OCI-LY3 (cell line): ENCODE data around the gene UBE2S.

Experiments used
- H2AFZ ChIP-seq: fragments of 200-600, 300-600 bp; shearing (Covaris generic); 2 replicates; pipeline ENCODE4 v1.6.0; 2014; ENCODE audit warnings: antibody characterized with exemption, low read depth, low read length
- H3K27ac ChIP-seq: fragments of 200-600, 300-600 bp; sonication (generic); 2 replicates; pipeline ENCODE4 v1.5.1; 2014; ENCODE audit warnings: mild to moderate bottlenecking, low read length, moderate library complexity, mixed read lengths
- H3K27me3 ChIP-seq: fragments of 200-600, 300-600 bp; sonication (generic); 2 replicates; pipeline ENCODE4 v1.6.1; 2014; ENCODE audit warnings: low read depth, low read length, mixed read lengths
- H3K36me3 ChIP-seq: fragments of 200-600, 300-600 bp; sonication (generic); replicated peaks from 2 replicates; pipeline ENCODE3; 2014; ENCODE audit warnings: low read depth, low read length, mixed read lengths
- H3K4me1 ChIP-seq: fragments of 300-600, 200-600 bp; sonication (generic); 2 replicates; pipeline ENCODE4 v1.6.1; 2014; ENCODE audit warnings: low read length, mixed read lengths
- H3K4me2 ChIP-seq: fragments of 200-600, 300-600 bp; sonication (generic); 2 replicates; pipeline ENCODE4 v1.6.1; 2014; ENCODE audit warnings: low read length, mixed read lengths
- H3K4me3 ChIP-seq: fragments of 300-600, 200-600 bp; sonication (generic); 2 replicates; pipeline ENCODE4 v1.5.1; 2014; ENCODE audit warnings: antibody characterized with exemption, mild to moderate bottlenecking, low read length, moderate library complexity
- H3K79me2 ChIP-seq: fragments of 300-600, 200-600 bp; shearing (Covaris generic); 2 replicates; pipeline ENCODE4 v1.6.1; 2014; ENCODE audit warnings: mild to moderate bottlenecking, low read length, mixed read lengths
- H3K9ac ChIP-seq: fragments of 300-600, 200-600 bp; shearing (Covaris generic); 2 replicates; pipeline ENCODE4 v1.6.0; 2014; ENCODE audit warnings: mild to moderate bottlenecking, low read length, moderate library complexity
- H3K9me3 ChIP-seq: fragments of 200-600, 300-600 bp; shearing (Covaris generic); 2 replicates; pipeline ENCODE4 v1.6.1; 2014; ENCODE audit warnings: low read length, mixed read lengths; ENCODE audit not compliant: insufficient read depth
- H4K20me1 ChIP-seq: fragments of 200-600, 300-600 bp; sonication (generic); 2 replicates; pipeline ENCODE4 v1.6.1; 2016; ENCODE audit warnings: low read length, mixed read lengths; ENCODE audit not compliant: insufficient read depth
- CTCF ChIP-seq: fragments of 200-600, 300-600 bp; sonication (generic); IDR thresholded peaks from 2 replicates; pipeline ENCODE4 v1.5.1; 2014; ENCODE audit warnings: antibody characterized with exemption, low read length, low read depth
- EZH2phosphoT487 ChIP-seq: fragments of 200-600 bp; shearing (Covaris generic); IDR thresholded peaks from 2 replicates; pipeline ENCODE4 v1.6.1; 2018; ENCODE audit warnings: antibody characterized with exemption, mixed run types, low read depth

Gene UBE2S

GRCh38 chr19:55383279-55384130 lies 24.1 kb downstream of the UBE2S start:
- no peaks in the 10 kb centered on the region for H3K27me3 ChIP-seq
- H3K4me3 ChIP-seq, result peak overlapping the region; percentile 82
- H2AFZ ChIP-seq, result no peak overlapping the region
- peaks cover 60% of the 10 kb centered on the region for H3K79me2 ChIP-seq
- peaks cover 25% of the 10 kb centered on the region for H4K20me1 ChIP-seq
- H3K4me1 ChIP-seq, result peaks cover 31% of the 10 kb centered on the region
- no peaks in the 10 kb centered on the region for H3K9me3 ChIP-seq
- TF ChIP-seq CTCF (peak; percentile 22), EZH2phosphoT487 (no peak)
- peak overlapping the region; percentile 89 for H3K27ac ChIP-seq
- H3K9ac ChIP-seq, result peak overlapping the region; percentile 93
- peak overlapping the region; percentile 99 for H3K4me2 ChIP-seq
- H3K36me3 ChIP-seq, result peaks cover 37% of the 10 kb centered on the region

GRCh38 chr19:55382522-55383054 lies 25.0 kb downstream of the UBE2S start:
- peak overlapping the region; percentile 82; the same call in 1 of the 2 replicates for H3K9ac ChIP-seq
- TF ChIP-seq CTCF, result no peak
- no peak for TF ChIP-seq EZH2phosphoT487
- peak overlapping the region; percentile 95 for H3K4me2 ChIP-seq
- peaks cover 16% of the 10 kb centered on the region for H4K20me1 ChIP-seq
- no peaks in the 10 kb centered on the region for H3K27me3 ChIP-seq
- H3K9me3 ChIP-seq, result no peaks in the 10 kb centered on the region
- peaks cover 28% of the 10 kb centered on the region for H3K36me3 ChIP-seq
- no peak overlapping the region for H3K27ac ChIP-seq
- H2AFZ ChIP-seq, result no peak overlapping the region
- peaks cover 28% of the 10 kb centered on the region for H3K4me1 ChIP-seq
- H3K4me3 ChIP-seq, result peak overlapping the region; percentile 82
- peaks cover 50% of the 10 kb centered on the region for H3K79me2 ChIP-seq

- TF ChIP-seq CTCF, result no peak
- TF ChIP-seq EZH2phosphoT487, result no peak
- H3K4me3 ChIP-seq, result no peak overlapping the region
- no peak overlapping the region for H3K27ac ChIP-seq
- no peak overlapping the region for H2AFZ ChIP-seq
- peaks cover 10% of the 10 kb centered on the region for H4K20me1 ChIP-seq
- no peak overlapping the region for H3K9ac ChIP-seq
- H3K27me3 ChIP-seq, result no peaks in the 10 kb centered on the region
- no peaks in the 10 kb centered on the region for H3K9me3 ChIP-seq
- H3K4me1 ChIP-seq, result peaks cover 23% of the 10 kb centered on the region
- peaks cover 23% of the 10 kb centered on the region for H3K36me3 ChIP-seq
- H3K4me2 ChIP-seq, result peak overlapping the region; percentile 95; the same call in 1 of the 2 replicates
- peaks cover 45% of the 10 kb centered on the region for H3K79me2 ChIP-seq
Observed at GRCh38 chr19:55382013-55382412, 25.6 kb downstream of the UBE2S start.

DNA sequence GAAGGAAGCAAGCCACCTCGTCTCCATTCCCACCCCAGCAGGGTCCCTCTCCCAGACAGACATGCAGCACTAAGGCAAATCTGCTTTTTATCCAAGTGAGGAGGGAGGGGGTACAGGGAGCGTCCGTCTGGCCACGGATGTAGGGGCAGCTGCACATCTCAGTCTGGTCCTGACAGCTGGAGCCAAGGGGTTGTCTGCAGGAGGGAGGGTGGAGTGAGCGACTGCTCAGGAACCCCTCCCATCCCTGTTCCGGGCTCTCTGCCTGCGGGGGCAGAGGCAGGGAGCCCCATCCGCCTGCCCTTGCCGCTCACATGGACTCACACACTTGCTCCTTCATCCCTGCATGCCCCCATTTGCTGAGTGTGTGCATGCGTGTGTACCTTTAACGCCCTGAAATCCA lies 28.4 kb downstream of the UBE2S start:
- no peaks in the 10 kb centered on the region for H4K20me1 ChIP-seq
- H3K36me3 ChIP-seq, result peaks cover 11% of the 10 kb centered on the region
- no peak overlapping the region for H3K4me3 ChIP-seq
- no peaks in the 10 kb centered on the region for H3K9me3 ChIP-seq
- H2AFZ ChIP-seq, result no peak overlapping the region
- 0 out of 2 replicates have a peak, but pooled peaks cover under 1% of the 10 kb centered on the region for H3K27me3 ChIP-seq
- peaks cover 23% of the 10 kb centered on the region for H3K79me2 ChIP-seq
- H3K4me1 ChIP-seq, result peaks cover 18% of the 10 kb centered on the region
- TF ChIP-seq EZH2phosphoT487 (no peak), CTCF (no peak)
- no peak overlapping the region for H3K27ac ChIP-seq
- no peak overlapping the region for H3K9ac ChIP-seq
- H3K4me2 ChIP-seq, result no peak overlapping the region
